ENCODE measurements around the gene POMT2.

GRCh38 chr14:77245820-77246219 lies 74.9 kb downstream of the POMT2 start:
- no peak for TF ChIP-seq POLR2A (IDR thresholded peaks at IDR 0.05)
- TF ChIP-seq CTCF (IDR thresholded peaks at IDR 0.05): no peak
